K562 (cell line): ENCODE measurements around the gene MPHOSPH10. TPM values are rescaled to one million over a fixed set of nuclear protein-coding genes. Genes with fewer than 3 reads are reported as not detected.

Experiments used
- ATAC-seq: fragments of 200-7000 bp; cut with Tn5 transposase; 3 replicates; pipeline ENCODE4 v1.9.1; 2020; ENCODE audit warnings: moderate library complexity
- BruUV-seq: library from RNA; stranded (reverse); fragments of 400-500 nt; replicated peaks from 2 replicates; lab custom pipeline; 2021; lab: Mats Ljungman, UMichigan
- CTCF ChIA-PET: fragments of 300-600 bp; formaldehyde crosslinking; extraction: SDS; loops from one replicate; lab custom pipeline; 2021; ENCODE audit warnings: low intra/inter-chr PET ratio; lab: Yijun Ruan, JAX
- POLR2A ChIA-PET: fragments of 300-600, 350-650 bp; sonication (Branson Sonifier 250); formaldehyde crosslinking; extraction: SDS; loops from one replicate; lab custom pipeline; 2021; ENCODE audit warnings: antibody characterized with exemption, inconsistent platforms; lab: Yijun Ruan, JAX
- DNase-seq, 4 experiments: peaks; one replicate each; pipeline versions ENCODE4 v3.0.0 to v3.0.0-alpha.2; 2011 to 2018; ENCODE audit warnings: low spot score in 3 of 4, mixed read lengths in 3 of 4; ENCODE audit errors: extremely low read depth in 1 of 4
- FAIRE-seq: peaks from 2 replicates; lab custom pipeline; 2011; peaks lifted over from hg19 to GRCh38; lab: Jason Lieb, UNC
- H2AFZ ChIP-seq: 2 replicates; pipeline ENCODE4 v1.6.0; 2011; ENCODE audit warnings: low read depth, low read length, control low read depth, inconsistent platforms
- H3K27ac ChIP-seq: fragments of 200-600 bp; 3 replicates; pipeline ENCODE4 v1.8.0; 2011; ENCODE audit warnings: low read depth, mild to moderate bottlenecking, control low read depth, inconsistent platforms, low read length, moderate library complexity, mixed read lengths; ENCODE audit errors: extremely low read depth
- H3K27me3 ChIP-seq, 2 experiments: fragments of 300-600 bp in 1 of 2; 2 replicates in 1 of 2; 3 replicates in 1 of 2; pipeline versions ENCODE4 v1.6.0 to v1.8.0; 2011; ENCODE audit warnings: inconsistent platforms in 2 of 2, low read length in 2 of 2, mild to moderate bottlenecking in 1 of 2, mixed read lengths in 1 of 2, moderate library complexity in 1 of 2; ENCODE audit not compliant: control insufficient read depth in 2 of 2, insufficient read depth in 2 of 2
- H3K36me3 ChIP-seq: fragments of 300-600 bp; 3 replicates; pipeline ENCODE4 v1.8.0; 2011; ENCODE audit warnings: mild to moderate bottlenecking, low read length, inconsistent platforms; ENCODE audit not compliant: control insufficient read depth, insufficient read depth
- H3K4me1 ChIP-seq, 2 experiments: fragments of 200-600 bp in 1 of 2; replicated peaks in 1 of 2; 2 replicates in 1 of 2; 3 replicates in 1 of 2; pipeline versions ENCODE4 v1.5.1 to v1.8.0; 2011; ENCODE audit warnings: inconsistent platforms in 2 of 2, low read length in 2 of 2, mild to moderate bottlenecking in 1 of 2, mixed read lengths in 1 of 2, moderate library complexity in 1 of 2; ENCODE audit not compliant: control insufficient read depth in 2 of 2, insufficient read depth in 2 of 2
- H3K4me2 ChIP-seq: 2 replicates; pipeline ENCODE4 v1.6.1; 2011; ENCODE audit warnings: low read length, control low read depth, inconsistent platforms, mixed read lengths; ENCODE audit not compliant: insufficient read depth
- H3K4me3 ChIP-seq: fragments of 200-600 bp; sonication (generic), shearing (Covaris generic); 2 replicates; pipeline ENCODE4 v1.5.1; 2016; ENCODE audit warnings: control low read depth, inconsistent platforms
- H3K79me2 ChIP-seq: fragments of 200-600 bp; 3 replicates; pipeline ENCODE4 v1.8.0; 2011; ENCODE audit warnings: low read length, inconsistent platforms; ENCODE audit not compliant: control insufficient read depth, insufficient read depth
- H3K9ac ChIP-seq, 2 experiments: 2 replicates each; pipeline versions ENCODE4 v1.6.0 to v1.6.1; 2011; ENCODE audit warnings: low read depth in 2 of 2, low read length in 2 of 2, control low read depth in 1 of 2, inconsistent platforms in 1 of 2, mild to moderate bottlenecking in 1 of 2, mixed read lengths in 1 of 2; ENCODE audit not compliant: insufficient read depth in 1 of 2
- H3K9me1 ChIP-seq: one replicate; pipeline ENCODE4 v1.6.0; 2011; ENCODE audit warnings: inconsistent platforms, mild to moderate bottlenecking, low read length, moderate library complexity; ENCODE audit not compliant: control insufficient read depth, insufficient read depth
- H3K9me3 ChIP-seq: replicated peaks from 2 replicates; pipeline ENCODE4 v1.5.1; 2011; ENCODE audit warnings: low read depth, low read length, inconsistent platforms; ENCODE audit not compliant: control insufficient read depth, insufficient read depth
- H4K20me1 ChIP-seq: replicated peaks from 2 replicates; pipeline ENCODE4 v1.6.1; 2011; ENCODE audit warnings: low read length, inconsistent platforms, mixed read lengths; ENCODE audit not compliant: control insufficient read depth, insufficient read depth
- BCL6 ChIP-seq: fragments of 250-450 bp; sonication (Bioruptor Pico); IDR thresholded peaks from 2 replicates; pipeline ENCODE4 v1.4.0; 2020
- C11orf30 ChIP-seq: fragments of 450-650 bp; IDR thresholded peaks from 2 replicates; pipeline ENCODE4 v1.6.1; 2016; ENCODE audit warnings: low read depth, mild to moderate bottlenecking
- EP300 ChIP-seq: IDR thresholded peaks from 2 replicates; pipeline ENCODE4 v1.6.1; 2012; ENCODE audit warnings: low read length, improper control_type of control experiment
- ETV5 ChIP-seq: sonication (generic); formaldehyde crosslinking; IDR thresholded peaks from 2 replicates; pipeline ENCODE4 v1.4.0; 2020; ENCODE audit warnings: low read depth, mild to moderate bottlenecking, missing genetic modification reagents
- KLF6 ChIP-seq: fragments of 250-450 bp; sonication (Bioruptor Pico); IDR thresholded peaks from 2 replicates; pipeline ENCODE4 v1.4.0; 2020; ENCODE audit warnings: mild to moderate bottlenecking, moderate library complexity, borderline replicate concordance
- MAFF ChIP-seq: IDR thresholded peaks from 2 replicates; pipeline ENCODE4 v1.6.1; 2012; ENCODE audit warnings: low read length, improper control_type of control experiment
- SUPT5H ChIP-seq: fragments of 450-650 bp; IDR thresholded peaks from 2 replicates; pipeline ENCODE4 v1.6.1; 2016
- TRIM25 ChIP-seq: fragments of 450-650 bp; IDR thresholded peaks from 2 replicates; pipeline ENCODE4 v1.7.0; 2016; ENCODE audit warnings: borderline replicate concordance
- TRIM28 ChIP-seq: fragments of 450-650 bp; IDR thresholded peaks from 2 replicates; pipeline ENCODE4 v1.6.1; 2017
- ZEB2 ChIP-seq: fragments of 450-650 bp; IDR thresholded peaks from 2 replicates; pipeline ENCODE4 v1.6.1; 2016
- ZFX ChIP-seq: sonication (generic); formaldehyde crosslinking; IDR thresholded peaks from 2 replicates; pipeline ENCODE4 v1.8.0; 2022; ENCODE audit warnings: mild to moderate bottlenecking, missing genetic modification reagents, moderate library complexity
- WGBS: fragments of 100-300 bp; shearing (Covaris generic); methylation state at CpG from one replicate; pipeline ENCODE4 v1.1.6; 2016; ENCODE audit warnings: low coverage, mixed read lengths; ENCODE audit not compliant: insufficient coverage; ENCODE audit errors: missing lambda C conversion rate; 5-methylcytosine and 5-hydroxymethylcytosine counted together
- in situ Hi-C: fragments of 300-500 bp; cut with MboI; formaldehyde crosslinking; loops from 4 replicates; pipeline ENCODE4 v1.15.0; 2018; ENCODE audit warnings: inconsistent platforms, mixed read lengths
- intact Hi-C: fragments of 100-400 bp; cut with micrococcal nuclease; formaldehyde crosslinking; loops from 2 replicates; pipeline ENCODE4 v1.14.2; 2022
- polyA plus RNA-seq, 8 experiments: library from polyadenylated mRNA; depleted of rRNA in 4 of 8; stranded (reverse) in 5 of 8; unstranded in 3 of 8; fragments of >200 nt; fragmentation: Nextera tagmentation in 2 of 8; fragmentation: Illumina TruSeq in 1 of 8; extraction: Ambion mirVana in 2 of 8; extraction: Trizol in 1 of 8; gene quantifications; 2 replicates each; pipeline versions ENCODE4 v1.2.1 to v1.2.3, GENCODE V29; 2011 to 2014; ENCODE audit warnings: inconsistent platforms in 1 of 8, missing spikeins in 1 of 8
- total RNA-seq, 7 experiments: library from RNA; depleted of rRNA in 6 of 7; stranded (reverse); fragments of >200 nt in 6 of 7; fragmentation: Illumina TruSeq in 2 of 7; extraction: Trizol in 2 of 7; gene quantifications; 2 replicates each; pipeline versions ENCODE4 v1.2.1 to v1.2.3, GENCODE V29; 2011 to 2021; ENCODE audit warnings: low replicate concordance in 1 of 7
- TF ChIP-seq, protein P1 (sequence below): fragments of 450-650 bp; IDR thresholded peaks from 2 replicates; pipeline ENCODE4 v1.6.1; 2016; ENCODE audit warnings: mild to moderate bottlenecking, moderate library complexity

Gene MPHOSPH10
- total and polyA plus RNA-seq, 9 of the 15 experiments (the other 6 are each of a cell fraction or from before 2014, with no cell fraction given) = 36.8 to 83.7 (median 58.5) TPM

GRCh38 chr2:71156573-71156972 is 26.1 kb downstream of the MPHOSPH10 start:
- H3K4me3 ChIP-seq = no peak overlapping the region
- DNase-seq = no peak
- no peaks in the 10 kb centered on the region for H3K79me2 ChIP-seq
- 3% methylated on average over 6 of the region's 6 CpGs for WGBS
- in situ Hi-C loops = loop anchor here (5.0 kb wide), 1 partner anchor 351 kb away; no protein-coding TSS in a partner anchor
- peak; percentile 24; the same call in 1 of the 3 replicates for ATAC-seq
- H3K27ac ChIP-seq = no peak overlapping the region
- ChIA-PET POLR2A (interaction anchor here (0.8 to 1.2 kb wide), 2 partner anchors 135 to 354 kb away, joined by 3 read pairs; no protein-coding TSS in a partner anchor), CTCF (no interaction called here)
- no peak overlapping the region for H3K4me2 ChIP-seq
- no TSS peak for BruUV-seq
- H3K4me1 ChIP-seq = no peaks in the 10 kb centered on the region; a peak in 1 of 5 replicates
- no peaks in the 10 kb centered on the region for H3K36me3 ChIP-seq
- H4K20me1 ChIP-seq = peaks cover 2% of the 10 kb centered on the region; the same call in 1 of the 2 replicates
- no peak overlapping the region for H3K9ac ChIP-seq
- H3K9me1 ChIP-seq = no peaks in the 10 kb centered on the region
- no peak for FAIRE-seq
- intact Hi-C loops = loop anchor here (5.0 to 10.0 kb wide), 3 partner anchors 141 to 356 kb away; no protein-coding TSS in a partner anchor
- H3K27me3 ChIP-seq = peaks cover 9 to 39% of the 10 kb centered on the region in 2 experiments; a peak in 4 of 5 replicates
- H3K9me3 ChIP-seq = no peaks in the 10 kb centered on the region
- no peak overlapping the region for H2AFZ ChIP-seq
- no peak for TF ChIP-seq C11orf30
- no peak for TF ChIP-seq EP300
- TF ChIP-seq TRIM28 = no peak
- TF ChIP-seq ZEB2 = no peak
- TF ChIP-seq MAFF = no peak
- no peak for TF ChIP-seq BCL6 (CRISPR knock-in tag)
- TF ChIP-seq ZFX = no peak
- TF ChIP-seq SUPT5H = no peak
- no peak for TF ChIP-seq ETV5 (CRISPR knock-in tag)
- no peak for TF ChIP-seq KLF6
- TF ChIP-seq TRIM25 = no peak
- TF ChIP-seq, protein P1, sequence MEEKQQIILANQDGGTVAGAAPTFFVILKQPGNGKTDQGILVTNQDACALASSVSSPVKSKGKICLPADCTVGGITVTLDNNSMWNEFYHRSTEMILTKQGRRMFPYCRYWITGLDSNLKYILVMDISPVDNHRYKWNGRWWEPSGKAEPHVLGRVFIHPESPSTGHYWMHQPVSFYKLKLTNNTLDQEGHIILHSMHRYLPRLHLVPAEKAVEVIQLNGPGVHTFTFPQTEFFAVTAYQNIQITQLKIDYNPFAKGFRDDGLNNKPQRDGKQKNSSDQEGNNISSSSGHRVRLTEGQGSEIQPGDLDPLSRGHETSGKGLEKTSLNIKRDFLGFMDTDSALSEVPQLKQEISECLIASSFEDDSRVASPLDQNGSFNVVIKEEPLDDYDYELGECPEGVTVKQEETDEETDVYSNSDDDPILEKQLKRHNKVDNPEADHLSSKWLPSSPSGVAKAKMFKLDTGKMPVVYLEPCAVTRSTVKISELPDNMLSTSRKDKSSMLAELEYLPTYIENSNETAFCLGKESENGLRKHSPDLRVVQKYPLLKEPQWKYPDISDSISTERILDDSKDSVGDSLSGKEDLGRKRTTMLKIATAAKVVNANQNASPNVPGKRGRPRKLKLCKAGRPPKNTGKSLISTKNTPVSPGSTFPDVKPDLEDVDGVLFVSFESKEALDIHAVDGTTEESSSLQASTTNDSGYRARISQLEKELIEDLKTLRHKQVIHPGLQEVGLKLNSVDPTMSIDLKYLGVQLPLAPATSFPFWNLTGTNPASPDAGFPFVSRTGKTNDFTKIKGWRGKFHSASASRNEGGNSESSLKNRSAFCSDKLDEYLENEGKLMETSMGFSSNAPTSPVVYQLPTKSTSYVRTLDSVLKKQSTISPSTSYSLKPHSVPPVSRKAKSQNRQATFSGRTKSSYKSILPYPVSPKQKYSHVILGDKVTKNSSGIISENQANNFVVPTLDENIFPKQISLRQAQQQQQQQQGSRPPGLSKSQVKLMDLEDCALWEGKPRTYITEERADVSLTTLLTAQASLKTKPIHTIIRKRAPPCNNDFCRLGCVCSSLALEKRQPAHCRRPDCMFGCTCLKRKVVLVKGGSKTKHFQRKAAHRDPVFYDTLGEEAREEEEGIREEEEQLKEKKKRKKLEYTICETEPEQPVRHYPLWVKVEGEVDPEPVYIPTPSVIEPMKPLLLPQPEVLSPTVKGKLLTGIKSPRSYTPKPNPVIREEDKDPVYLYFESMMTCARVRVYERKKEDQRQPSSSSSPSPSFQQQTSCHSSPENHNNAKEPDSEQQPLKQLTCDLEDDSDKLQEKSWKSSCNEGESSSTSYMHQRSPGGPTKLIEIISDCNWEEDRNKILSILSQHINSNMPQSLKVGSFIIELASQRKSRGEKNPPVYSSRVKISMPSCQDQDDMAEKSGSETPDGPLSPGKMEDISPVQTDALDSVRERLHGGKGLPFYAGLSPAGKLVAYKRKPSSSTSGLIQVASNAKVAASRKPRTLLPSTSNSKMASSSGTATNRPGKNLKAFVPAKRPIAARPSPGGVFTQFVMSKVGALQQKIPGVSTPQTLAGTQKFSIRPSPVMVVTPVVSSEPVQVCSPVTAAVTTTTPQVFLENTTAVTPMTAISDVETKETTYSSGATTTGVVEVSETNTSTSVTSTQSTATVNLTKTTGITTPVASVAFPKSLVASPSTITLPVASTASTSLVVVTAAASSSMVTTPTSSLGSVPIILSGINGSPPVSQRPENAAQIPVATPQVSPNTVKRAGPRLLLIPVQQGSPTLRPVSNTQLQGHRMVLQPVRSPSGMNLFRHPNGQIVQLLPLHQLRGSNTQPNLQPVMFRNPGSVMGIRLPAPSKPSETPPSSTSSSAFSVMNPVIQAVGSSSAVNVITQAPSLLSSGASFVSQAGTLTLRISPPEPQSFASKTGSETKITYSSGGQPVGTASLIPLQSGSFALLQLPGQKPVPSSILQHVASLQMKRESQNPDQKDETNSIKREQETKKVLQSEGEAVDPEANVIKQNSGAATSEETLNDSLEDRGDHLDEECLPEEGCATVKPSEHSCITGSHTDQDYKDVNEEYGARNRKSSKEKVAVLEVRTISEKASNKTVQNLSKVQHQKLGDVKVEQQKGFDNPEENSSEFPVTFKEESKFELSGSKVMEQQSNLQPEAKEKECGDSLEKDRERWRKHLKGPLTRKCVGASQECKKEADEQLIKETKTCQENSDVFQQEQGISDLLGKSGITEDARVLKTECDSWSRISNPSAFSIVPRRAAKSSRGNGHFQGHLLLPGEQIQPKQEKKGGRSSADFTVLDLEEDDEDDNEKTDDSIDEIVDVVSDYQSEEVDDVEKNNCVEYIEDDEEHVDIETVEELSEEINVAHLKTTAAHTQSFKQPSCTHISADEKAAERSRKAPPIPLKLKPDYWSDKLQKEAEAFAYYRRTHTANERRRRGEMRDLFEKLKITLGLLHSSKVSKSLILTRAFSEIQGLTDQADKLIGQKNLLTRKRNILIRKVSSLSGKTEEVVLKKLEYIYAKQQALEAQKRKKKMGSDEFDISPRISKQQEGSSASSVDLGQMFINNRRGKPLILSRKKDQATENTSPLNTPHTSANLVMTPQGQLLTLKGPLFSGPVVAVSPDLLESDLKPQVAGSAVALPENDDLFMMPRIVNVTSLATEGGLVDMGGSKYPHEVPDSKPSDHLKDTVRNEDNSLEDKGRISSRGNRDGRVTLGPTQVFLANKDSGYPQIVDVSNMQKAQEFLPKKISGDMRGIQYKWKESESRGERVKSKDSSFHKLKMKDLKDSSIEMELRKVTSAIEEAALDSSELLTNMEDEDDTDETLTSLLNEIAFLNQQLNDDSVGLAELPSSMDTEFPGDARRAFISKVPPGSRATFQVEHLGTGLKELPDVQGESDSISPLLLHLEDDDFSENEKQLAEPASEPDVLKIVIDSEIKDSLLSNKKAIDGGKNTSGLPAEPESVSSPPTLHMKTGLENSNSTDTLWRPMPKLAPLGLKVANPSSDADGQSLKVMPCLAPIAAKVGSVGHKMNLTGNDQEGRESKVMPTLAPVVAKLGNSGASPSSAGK = no peak
